AG08395 (cell line): ENCODE data around the gene CHAF1A.

Experiments used
- DNase-seq: peaks from one replicate; pipeline ENCODE4 v3.0.0; 2012; ENCODE audit warnings: mixed read lengths, low spot score

Gene CHAF1A

DNA sequence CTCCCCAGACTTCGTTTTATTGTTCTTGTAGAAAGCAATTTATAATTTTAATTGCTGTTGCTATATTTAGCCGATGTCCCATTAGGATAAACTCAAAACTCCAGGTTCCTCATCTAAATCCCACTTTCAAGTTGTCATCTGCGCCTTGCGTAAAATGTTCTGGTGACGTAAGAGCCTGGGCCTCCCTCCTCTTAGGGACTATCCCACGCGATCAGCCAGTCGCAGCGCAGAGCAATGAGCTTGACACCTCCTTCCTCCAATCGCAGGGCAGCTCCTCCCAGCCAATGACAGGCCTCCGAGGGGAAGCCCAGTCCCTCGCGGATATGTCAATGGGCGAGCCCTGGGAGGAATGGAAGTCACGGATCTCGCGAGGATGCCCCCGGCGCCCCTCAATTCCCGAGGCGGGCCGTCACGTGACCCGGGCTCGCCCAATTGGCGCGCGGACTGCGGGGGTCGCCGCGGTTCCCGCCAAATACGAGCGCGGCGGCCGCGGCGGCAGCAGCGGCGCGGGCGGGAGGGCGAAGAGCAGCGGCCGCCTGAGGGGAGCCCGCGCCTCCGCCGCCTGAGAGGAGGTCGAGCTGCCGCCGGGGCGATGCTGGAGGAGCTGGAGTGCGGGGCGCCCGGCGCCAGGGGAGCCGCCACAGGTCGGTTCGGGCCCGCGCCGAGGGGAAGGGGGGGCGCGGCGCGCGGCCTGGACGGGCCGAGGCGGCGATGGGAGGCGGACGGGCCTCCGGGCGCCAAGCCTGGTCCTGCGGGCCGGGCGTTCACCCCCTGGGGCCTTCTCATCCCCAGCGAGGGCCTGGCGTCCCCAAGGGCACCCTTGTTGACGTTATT lies at the start of gene CHAF1A:
Gene CHAF1A, plus strand, starts transcription at position 470 of the 834 bp plus-strand sequence. Its CDS starts 123 bp downstream, at position 593.
- DNase-seq = peak; percentile 100

- peak; percentile 69 for DNase-seq
These were observed 49.7 kb upstream of the CHAF1A start for GRCh38 chr19:4352701-4353121.

GRCh38 chr19:4354282-4354681 lies 48.2 kb upstream of the CHAF1A start:
- DNase-seq = no peak

DNA sequence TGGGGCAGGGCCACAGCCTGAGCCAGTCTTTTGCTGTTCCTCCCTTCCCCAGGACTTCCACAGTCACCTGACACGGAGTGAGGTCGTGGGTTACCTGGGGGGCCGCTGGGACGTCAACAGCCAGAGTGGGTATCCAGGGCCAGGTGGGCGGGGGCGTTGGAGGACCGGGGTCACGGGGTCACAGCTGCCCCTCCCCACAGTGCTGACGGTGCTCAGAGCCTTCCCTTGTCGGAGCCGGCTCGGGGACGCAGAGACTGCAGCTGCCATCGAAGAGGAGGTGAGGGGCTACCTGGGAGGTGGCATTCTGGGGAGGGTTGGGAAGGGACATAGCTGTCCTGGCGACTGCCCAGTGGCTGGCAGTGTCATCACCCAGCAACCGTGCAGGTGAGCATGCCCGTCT lies 47.5 kb upstream of the CHAF1A start:
- no peak for DNase-seq

- DNase-seq = no peak
These were observed 45.2 kb upstream of the CHAF1A start for GRCh38 chr19:4357095-4357797.

DNA sequence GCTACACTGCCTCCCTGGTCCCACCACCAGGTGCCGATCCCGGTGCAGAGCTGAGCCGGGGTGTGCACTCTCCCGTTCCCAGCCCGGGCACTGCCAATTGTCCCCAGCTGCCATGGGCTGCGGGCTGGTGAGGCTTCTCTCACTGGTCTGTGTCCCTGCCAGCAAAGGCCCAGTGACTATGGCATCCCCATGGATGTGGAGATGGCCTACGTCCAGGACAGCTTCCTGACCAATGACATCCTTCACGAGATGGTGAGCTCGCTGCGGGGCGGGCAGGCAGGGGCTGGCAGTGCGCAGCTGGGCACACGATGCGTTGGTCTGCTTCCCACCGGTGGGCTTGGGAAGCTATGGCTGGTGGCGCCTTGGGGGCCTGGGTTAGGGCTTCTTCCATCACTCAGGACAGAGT lies 44.5 kb upstream of the CHAF1A start:
- no peak for DNase-seq

GRCh38 chr19:4358709-4359626 lies 43.5 kb upstream of the CHAF1A start:
- no peak for DNase-seq

DNA sequence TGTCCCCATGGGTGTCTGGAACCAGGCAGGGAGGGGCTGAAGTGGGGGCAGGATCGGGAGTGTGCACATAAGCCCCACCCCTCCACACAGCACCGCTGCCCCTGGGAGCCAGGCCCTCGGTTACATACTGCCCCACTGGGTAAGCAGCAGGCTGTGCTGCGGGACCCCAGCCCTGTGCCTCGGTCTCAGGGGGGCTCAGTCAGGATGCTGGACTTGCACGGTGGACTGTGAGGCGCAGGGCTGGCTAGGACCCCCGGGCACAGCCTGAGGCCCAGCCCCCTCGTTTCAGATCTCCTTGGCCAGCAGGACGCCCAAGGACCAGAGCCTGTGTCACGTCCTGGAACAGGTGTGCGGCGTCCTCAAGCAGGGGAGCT lies 42.8 kb upstream of the CHAF1A start:
- no peak for DNase-seq

DNA sequence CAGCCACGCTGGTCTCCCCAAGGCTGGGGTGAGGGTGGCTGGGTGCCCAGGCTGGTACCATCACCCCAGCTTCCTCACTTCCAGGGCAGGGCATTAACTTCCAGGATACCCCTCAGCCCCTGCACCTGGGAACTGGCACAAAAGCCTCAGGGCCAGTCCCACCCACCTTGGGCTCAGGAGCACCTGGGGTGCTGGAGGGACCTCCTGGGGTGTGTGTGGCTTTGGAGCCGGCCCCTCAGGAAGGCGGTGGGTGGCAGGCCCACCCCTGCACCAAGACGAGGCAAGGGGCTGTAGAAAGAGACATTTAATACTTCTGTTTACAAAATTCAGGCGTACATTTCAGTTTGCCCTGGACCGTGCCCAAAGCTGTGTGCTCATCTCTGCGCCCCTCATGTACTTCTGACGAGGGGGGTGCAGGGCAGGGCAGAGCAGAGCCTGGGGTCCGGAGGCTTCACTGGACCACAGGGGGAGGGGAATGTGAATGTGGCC lies 42.3 kb upstream of the CHAF1A start:
- DNase-seq = no peak

- no peak for DNase-seq
These were observed 41.7 kb upstream of the CHAF1A start for GRCh38 chr19:4360641-4361151.

GRCh38 chr19:4361152-4362046 lies 41.0 kb upstream of the CHAF1A start:
- no peak for DNase-seq

DNA sequence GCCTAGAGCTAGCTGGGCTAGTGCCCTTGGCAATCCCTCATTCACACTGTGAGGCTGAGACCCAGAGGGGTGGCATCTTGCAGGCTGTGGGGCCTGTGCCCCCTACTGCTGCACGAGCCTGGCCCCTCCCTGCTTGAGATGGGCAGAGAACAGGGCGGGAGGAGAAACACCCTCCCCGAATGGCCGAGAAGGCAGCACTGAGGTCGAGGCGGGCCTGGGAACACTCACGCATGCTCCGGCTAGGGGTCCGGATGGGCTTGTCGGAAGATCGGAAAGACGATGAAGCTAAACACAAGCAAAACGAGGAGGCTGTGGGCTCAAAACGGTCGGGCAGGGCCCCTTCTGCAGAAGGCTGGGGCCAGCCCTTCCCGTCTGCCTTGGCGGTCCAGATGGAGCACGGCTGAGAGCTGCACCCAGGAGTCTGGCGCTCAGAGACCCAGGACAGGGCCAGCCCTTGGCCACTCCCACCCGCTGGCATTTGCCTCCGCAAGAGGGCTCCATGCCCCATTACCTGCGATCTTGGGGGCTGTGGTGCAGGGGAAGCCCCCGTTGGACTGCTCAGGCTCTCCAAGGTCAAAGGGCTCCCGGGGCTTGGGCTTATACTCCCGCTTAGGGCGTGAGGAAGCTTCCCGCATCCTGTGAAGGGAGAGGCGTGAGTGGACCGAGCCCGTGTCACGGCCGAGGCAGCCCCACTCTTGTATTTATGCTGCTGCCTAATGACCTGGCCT lies 40.2 kb upstream of the CHAF1A start:
- no peak for DNase-seq

DNA sequence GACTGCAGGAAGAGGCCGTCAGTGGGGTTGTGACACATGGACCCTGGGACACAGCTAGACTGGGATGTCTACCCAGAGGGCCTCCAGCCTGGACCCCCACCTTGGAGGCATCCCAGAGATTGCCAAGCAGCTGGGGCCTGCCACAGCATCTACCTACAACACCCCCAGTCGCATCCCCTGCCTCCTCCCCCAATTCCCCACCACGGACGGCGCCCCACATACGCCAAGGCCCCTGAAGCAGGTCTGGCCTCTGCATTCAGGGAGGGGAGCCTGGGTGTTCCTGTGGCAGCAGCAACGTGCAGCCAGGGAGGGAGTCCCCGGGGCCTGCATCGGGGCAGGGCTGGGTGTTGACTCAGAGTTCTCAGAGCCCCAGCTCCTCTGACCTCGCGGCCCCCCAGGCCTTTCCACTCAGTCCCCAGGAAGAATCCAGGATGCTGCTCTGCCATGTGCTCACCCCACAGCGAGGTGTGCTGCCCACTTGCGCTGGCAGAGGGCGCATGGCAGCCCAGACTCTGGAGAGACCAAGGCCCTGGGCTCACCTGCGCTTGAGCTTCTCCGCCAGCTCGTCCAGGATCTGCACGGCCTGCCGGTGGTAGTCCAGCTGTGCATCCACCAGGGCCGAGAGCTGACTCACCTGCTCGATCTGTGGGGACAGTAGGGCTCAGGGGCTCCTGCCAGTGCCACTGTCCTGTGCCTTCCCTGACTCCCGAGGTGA lies 39.5 kb upstream of the CHAF1A start:
- no peak for DNase-seq

DNA sequence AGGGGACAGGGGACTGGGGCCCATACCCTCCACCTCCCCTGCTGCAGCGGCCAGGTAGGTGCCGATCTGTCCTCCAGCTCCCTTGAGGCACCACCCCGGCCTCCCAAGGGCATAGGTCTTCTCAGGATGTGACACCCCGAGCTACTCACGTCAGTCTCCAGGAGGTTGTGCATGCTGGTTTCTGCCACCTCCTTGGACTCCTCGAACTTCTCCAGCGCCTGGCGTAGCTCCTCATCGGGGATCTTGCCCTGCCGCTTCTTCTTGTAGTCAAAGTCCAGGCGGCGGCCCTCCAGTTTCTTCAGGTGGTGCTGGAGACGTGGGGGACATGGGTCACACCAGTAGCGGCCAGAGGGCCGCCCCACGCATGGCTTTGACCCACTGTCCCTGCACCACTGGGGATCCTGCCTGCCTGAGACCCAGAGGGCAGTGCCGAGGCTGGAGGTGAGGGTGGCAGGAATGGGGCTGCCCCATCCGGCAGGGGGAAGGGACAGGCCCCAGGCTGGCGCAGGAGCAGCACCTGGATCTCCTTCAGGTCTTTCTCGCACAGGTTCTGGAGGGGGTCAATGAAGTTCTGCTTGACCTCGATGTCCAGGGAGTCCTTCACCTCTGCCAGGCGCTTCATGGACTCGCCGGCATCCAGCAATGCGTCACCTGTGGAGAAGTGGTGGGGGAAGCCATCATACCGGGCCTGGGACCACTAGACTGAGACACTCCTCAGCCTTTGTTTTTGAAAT lies 38.7 kb upstream of the CHAF1A start:
- DNase-seq = no peak

- no peak for DNase-seq
These were observed 37.1 kb upstream of the CHAF1A start for GRCh38 chr19:4365341-4365740.

DNA sequence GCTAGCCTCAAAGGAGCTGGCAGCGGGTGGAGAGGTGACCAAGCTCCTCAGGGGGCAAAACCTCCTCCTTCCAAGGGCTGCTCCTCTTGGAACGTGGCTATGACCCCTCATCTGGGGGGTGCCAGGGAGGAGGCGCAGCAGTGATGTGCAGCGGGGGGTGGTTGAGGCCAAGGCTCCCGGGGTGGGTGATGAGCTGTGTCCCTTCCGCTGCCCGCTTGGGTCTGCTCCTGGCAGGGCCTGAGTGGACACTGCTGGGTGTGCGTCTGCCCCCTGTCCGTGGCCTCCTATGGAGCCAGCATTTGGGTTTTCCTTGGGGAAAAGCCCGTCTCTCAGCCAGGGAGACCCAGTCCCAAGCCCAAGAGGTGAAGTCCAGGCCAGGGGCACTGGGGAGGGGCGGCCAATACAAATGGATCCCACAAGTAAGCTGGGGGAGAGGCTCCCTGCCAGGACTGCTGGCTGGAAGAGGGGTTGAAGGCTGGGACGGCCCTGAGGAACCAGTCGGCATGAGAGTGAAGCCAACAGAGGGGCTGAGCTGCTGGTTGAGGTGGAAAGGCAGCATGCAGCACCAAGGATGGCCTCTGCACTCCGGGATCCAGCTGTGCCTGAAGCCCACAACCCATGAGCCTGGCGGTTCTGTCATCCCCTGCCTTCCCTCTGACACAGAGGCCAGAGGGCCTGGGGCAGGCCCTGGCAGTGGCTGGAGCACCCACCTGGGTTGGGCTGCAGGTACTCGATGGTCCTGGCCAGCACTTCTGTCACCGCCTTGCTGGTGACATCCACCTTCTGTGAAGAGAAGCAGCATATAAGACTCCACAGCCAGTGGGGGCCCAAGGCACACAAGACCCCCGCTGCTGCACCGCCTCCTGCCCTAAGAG lies 36.4 kb upstream of the CHAF1A start:
- no peak for DNase-seq

DNA sequence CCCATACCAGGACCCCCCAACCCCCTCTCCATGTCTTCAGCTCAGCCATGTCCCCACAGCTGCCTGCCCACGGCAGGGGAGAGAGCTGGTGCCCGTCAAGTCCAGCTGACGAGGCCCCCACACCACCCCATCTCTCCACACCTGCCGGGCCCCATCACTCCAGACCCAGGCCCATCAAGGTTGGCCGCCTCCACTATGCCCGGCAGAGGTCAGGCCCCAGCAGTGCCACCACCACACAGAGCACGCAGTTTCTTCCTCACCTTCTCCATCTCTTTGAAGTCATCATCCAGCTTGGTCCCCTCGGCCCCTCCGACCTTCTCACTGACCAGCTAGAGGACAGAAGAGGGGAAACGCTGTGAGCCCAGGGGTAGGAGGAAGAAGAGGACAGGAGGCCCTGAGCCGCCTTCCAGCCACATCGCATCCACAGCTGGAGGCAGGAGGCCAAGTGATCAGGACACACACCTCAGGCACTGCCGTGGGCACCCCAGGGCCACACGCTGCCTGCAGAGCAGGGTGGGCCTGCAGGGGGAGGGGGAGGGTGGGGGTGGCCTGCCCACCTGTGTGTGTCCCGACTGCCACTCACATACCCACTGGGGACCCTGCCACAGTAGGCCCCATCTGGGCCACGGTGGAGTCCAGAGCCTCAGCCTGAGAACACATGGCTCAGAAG lies 35.6 kb upstream of the CHAF1A start:
- DNase-seq = no peak
